Measurements from ENCODE around the gene FASN. TPM values are rescaled to one million over a fixed set of nuclear protein-coding genes. Genes with fewer than 3 reads are reported as not detected.

Gene FASN
- total RNA-seq, 4 donors from 2014 or later: 72.8 to 302 (median 143) TPM

GRCh38 chr17:82060614-82061013 lies 37.4 kb downstream of the FASN start:
- no peaks in the 10 kb centered on the region for H3K9me3 ChIP-seq
- peaks cover 58 to 86% (median 64%) of the 10 kb centered on the region in 3 donors for H3K36me3 ChIP-seq
- WGBS, 2 donors: 75 to 89% methylated on average over 5 to 7 of the region's 14 CpGs
- H3K4me3 ChIP-seq: no peak overlapping the region
- intact Hi-C loops (cut with DNase I): no loop called here
- H3K4me1 ChIP-seq: peaks cover 13 to 28% (median 18%) of the 10 kb centered on the region in 3 donors
- no peaks in the 10 kb centered on the region for H3K27me3 ChIP-seq
- H3K27ac ChIP-seq: no peak overlapping the region
- TF ChIP-seq POLR2A (IDR thresholded peaks at IDR 0.05): no peak
- TF ChIP-seq CTCF (IDR thresholded peaks at IDR 0.05): no peak
- DNase-seq: no peak

DNA sequence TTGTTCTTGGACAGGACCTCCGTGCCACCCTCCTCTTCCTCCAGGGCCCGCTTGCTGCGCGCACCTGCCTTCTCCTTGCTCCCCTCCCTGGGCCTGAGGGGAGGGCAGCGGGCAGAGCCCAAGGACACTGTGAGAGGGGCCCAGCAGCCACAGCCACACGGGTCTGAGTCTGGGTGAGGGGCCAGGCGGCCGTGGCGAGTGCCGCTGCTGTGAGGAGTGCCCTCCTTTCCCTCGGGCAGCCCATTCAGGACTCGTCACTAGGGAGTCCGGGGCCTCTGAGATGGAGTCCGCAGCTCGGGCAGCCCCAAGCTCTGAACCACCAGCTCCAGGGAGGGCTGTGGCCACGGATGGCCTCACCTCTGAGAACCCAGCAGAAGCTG lies 38.0 kb downstream of the FASN start:
- DNase-seq: no peak
- WGBS, 2 donors: 80% methylated on average over 9 of the region's 16 CpGs; no CpG with 5 or more reads in 1 of the 2 donors

DNA sequence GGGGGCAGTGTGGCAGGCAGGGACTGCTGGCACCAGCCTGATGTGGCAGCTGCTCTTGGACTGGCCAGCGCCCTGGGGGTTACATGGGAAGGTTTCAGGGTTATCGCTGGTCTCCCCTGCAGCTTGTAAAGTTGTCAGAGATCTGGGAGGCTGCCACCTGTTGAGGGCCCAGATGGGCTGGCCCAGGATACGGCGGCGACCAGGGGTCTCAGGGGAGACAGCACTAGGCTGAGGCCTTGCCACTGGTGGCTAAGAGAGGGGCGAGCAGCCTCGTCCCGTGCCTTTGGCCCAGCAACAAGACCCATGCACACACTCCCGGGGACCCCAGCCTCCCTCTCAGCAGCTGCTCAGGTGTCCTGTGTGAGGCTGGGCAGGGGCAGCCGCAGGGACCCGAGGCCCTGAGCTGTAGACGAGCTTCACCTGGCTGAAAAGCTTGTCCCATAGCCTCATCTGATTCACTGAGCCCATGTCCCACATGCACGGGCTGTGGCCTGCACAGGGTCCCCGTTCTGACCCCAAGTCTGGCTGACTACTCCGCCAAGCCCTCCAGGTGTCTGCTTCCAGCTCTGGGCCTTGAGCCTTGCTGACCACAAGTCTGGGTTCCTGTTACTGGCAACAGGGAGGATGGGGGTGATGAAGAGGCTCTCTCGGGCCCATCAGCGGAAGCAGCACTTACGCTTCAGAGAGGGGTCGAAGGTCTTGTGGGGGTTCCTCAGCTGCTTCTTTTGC lies 38.6 kb downstream of the FASN start:
- H3K9me3 ChIP-seq: no peaks in the 10 kb centered on the region
- H3K36me3 ChIP-seq: peaks cover 67 to 98% (median 73%) of the 10 kb centered on the region in 3 donors
- WGBS, 2 donors: 67 to 91% methylated on average over 4 to 5 of the region's 19 CpGs
- intact Hi-C loops (cut with DNase I): no loop called here
- TF ChIP-seq CTCF (IDR thresholded peaks at IDR 0.05): no peak
- no peak for TF ChIP-seq POLR2A (IDR thresholded peaks at IDR 0.05)
- no peaks in the 10 kb centered on the region for H3K27me3 ChIP-seq
- H3K27ac ChIP-seq: no peak overlapping the region
- no peak for DNase-seq
- no peak overlapping the region for H3K4me3 ChIP-seq
- peaks cover 8 to 23% (median 12%) of the 10 kb centered on the region in 3 donors for H3K4me1 ChIP-seq

More for the DNA sequence above, 38.0 kb downstream of the FASN start:
- peaks cover 13 to 29% (median 17%) of the 10 kb centered on the region in 3 donors for H3K4me1 ChIP-seq
- intact Hi-C loops (cut with DNase I): no loop called here
- no peak overlapping the region for H3K4me3 ChIP-seq
- TF ChIP-seq CTCF (IDR thresholded peaks at IDR 0.05) (no peak), POLR2A (IDR thresholded peaks at IDR 0.05) (no peak)
- no peaks in the 10 kb centered on the region for H3K9me3 ChIP-seq
- H3K27me3 ChIP-seq: no peaks in the 10 kb centered on the region
- H3K36me3 ChIP-seq: peaks cover 62 to 92% (median 70%) of the 10 kb centered on the region in 3 donors
- H3K27ac ChIP-seq: no peak overlapping the region

DNA sequence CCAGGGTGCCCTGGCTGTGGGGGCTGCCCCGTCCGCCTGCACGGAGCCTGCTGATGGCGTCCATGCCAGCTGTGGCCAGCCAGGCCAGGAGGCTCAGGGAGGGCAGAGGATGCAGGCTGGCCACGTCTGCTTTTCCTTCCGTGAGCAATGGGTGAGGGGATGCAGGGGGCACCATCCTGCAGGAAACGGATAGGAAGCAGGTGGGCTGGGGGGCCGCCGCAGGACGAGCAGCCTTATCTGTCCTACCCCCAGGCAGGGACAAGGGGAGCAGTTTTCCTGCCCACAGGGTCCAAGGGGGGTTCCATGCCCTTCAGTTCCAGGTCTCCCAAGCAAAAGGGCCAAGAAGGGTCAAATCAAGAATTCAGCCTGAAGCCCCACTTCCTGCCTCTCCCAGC lies 39.2 kb downstream of the FASN start:
- no peak for DNase-seq
- TF ChIP-seq CTCF (IDR thresholded peaks at IDR 0.05) (no peak), POLR2A (IDR thresholded peaks at IDR 0.05) (no peak)
- Histone ChIP-seq H3K36me3 (peaks cover 70 to 100% (median 76%) of the 10 kb centered on the region in 3 donors), H3K9me3 (no peaks in the 10 kb centered on the region), H3K4me3 (no peak overlapping the region), H3K27me3 (no peaks in the 10 kb centered on the region), H3K27ac (no peak overlapping the region), H3K4me1 (peaks cover 2 to 20% (median 8%) of the 10 kb centered on the region in 3 donors)
- 76% methylated on average over 3 of the region's 10 CpGs; no CpG with 5 or more reads in 1 of the 2 donors for WGBS, 2 donors
- intact Hi-C loops (cut with DNase I): no loop called here

- H3K27ac ChIP-seq: no peak overlapping the region
- no peak for DNase-seq
- H3K27me3 ChIP-seq: no peaks in the 10 kb centered on the region
- peaks cover 5 to 20% (median 8%) of the 10 kb centered on the region in 3 donors for H3K4me1 ChIP-seq
- 40 to 92% methylated on average over 1 to 5 of the region's 17 CpGs for WGBS, 2 donors
- no peak overlapping the region for H3K4me3 ChIP-seq
- no peaks in the 10 kb centered on the region for H3K9me3 ChIP-seq
- intact Hi-C loops (cut with DNase I): no loop called here
- peaks cover 73 to 100% (median 76%) of the 10 kb centered on the region in 3 donors for H3K36me3 ChIP-seq
- TF ChIP-seq POLR2A (IDR thresholded peaks at IDR 0.05) (no peak), CTCF (IDR thresholded peaks at IDR 0.05) (no peak)
These were observed 39.7 kb downstream of the FASN start for GRCh38 chr17:82058230-82058854.
